ENCODE data around the gene KISS1R. TPM values are rescaled to one million over a fixed set of nuclear protein-coding genes. Genes with fewer than 3 reads are reported as not detected.

KISS1R gene
- total RNA-seq, 1 donor from 2014 or later: 1.7 TPM

- no peak for TF ChIP-seq CTCF (IDR thresholded peaks at IDR 0.05)
- H3K36me3 Mint-ChIP-seq (ENCODE audit: unreplicated experiment): peaks cover 9% of the 10 kb centered on the region
- no peak overlapping the region for H3K27ac Mint-ChIP-seq (ENCODE audit: unreplicated experiment)
Measured at GRCh38 chr19:943551-944170, 26.5 kb downstream of the KISS1R start.

GRCh38 chr19:944171-944567 lies 27.0 kb downstream of the KISS1R start:
- H3K36me3 Mint-ChIP-seq (ENCODE audit: unreplicated experiment): peaks cover 9% of the 10 kb centered on the region
- no peak overlapping the region for H3K4me3 Mint-ChIP-seq (ENCODE audit: unreplicated experiment)
- H3K27me3 Mint-ChIP-seq (ENCODE audit: unreplicated experiment): no peaks in the 10 kb centered on the region
- no peak for DNase-seq (ENCODE audit: extremely low spot score, unreplicated experiment)
- no peak for TF ChIP-seq CTCF (IDR thresholded peaks at IDR 0.05)
- H3K4me1 Mint-ChIP-seq (ENCODE audit: unreplicated experiment): peaks cover 15% of the 10 kb centered on the region
- no peaks in the 10 kb centered on the region for H3K9me3 Mint-ChIP-seq (ENCODE audit: unreplicated experiment)
- no peak overlapping the region for H3K27ac Mint-ChIP-seq (ENCODE audit: unreplicated experiment)

More at GRCh38 chr19:943551-944170, 26.5 kb downstream of the KISS1R start:
- Mint-ChIP-seq H3K4me3 (ENCODE audit: unreplicated experiment) (no peak overlapping the region), H3K9me3 (ENCODE audit: unreplicated experiment) (no peaks in the 10 kb centered on the region), H3K4me1 (ENCODE audit: unreplicated experiment) (peaks cover 15% of the 10 kb centered on the region), H3K27me3 (ENCODE audit: unreplicated experiment) (no peaks in the 10 kb centered on the region)
- DNase-seq (ENCODE audit: extremely low spot score, unreplicated experiment): no peak

- no peak for DNase-seq (ENCODE audit: extremely low spot score, unreplicated experiment)
- Mint-ChIP-seq H3K4me3 (ENCODE audit: unreplicated experiment) (no peak overlapping the region), H3K27ac (ENCODE audit: unreplicated experiment) (no peak overlapping the region)
Measured at GRCh38 chr19:944663-945241, 27.6 kb downstream of the KISS1R start.

GRCh38 chr19:945401-946252 lies 28.5 kb downstream of the KISS1R start:
- Mint-ChIP-seq H3K4me3 (ENCODE audit: unreplicated experiment) (no peak overlapping the region), H3K27me3 (ENCODE audit: unreplicated experiment) (no peaks in the 10 kb centered on the region), H3K4me1 (ENCODE audit: unreplicated experiment) (peaks cover 12% of the 10 kb centered on the region), H3K27ac (ENCODE audit: unreplicated experiment) (no peak overlapping the region), H3K36me3 (ENCODE audit: unreplicated experiment) (peaks cover 3% of the 10 kb centered on the region), H3K9me3 (ENCODE audit: unreplicated experiment) (no peaks in the 10 kb centered on the region)
- no peak for TF ChIP-seq CTCF (IDR thresholded peaks at IDR 0.05)
- no peak for DNase-seq (ENCODE audit: extremely low spot score, unreplicated experiment)

More at GRCh38 chr19:944663-945241, 27.6 kb downstream of the KISS1R start:
- H3K4me1 Mint-ChIP-seq (ENCODE audit: unreplicated experiment): peaks cover 15% of the 10 kb centered on the region
- peaks cover 9% of the 10 kb centered on the region for H3K36me3 Mint-ChIP-seq (ENCODE audit: unreplicated experiment)
- TF ChIP-seq CTCF (IDR thresholded peaks at IDR 0.05): no peak
- H3K27me3 Mint-ChIP-seq (ENCODE audit: unreplicated experiment): no peaks in the 10 kb centered on the region
- H3K9me3 Mint-ChIP-seq (ENCODE audit: unreplicated experiment): no peaks in the 10 kb centered on the region

Data from osteocyte (in vitro differentiated cells).